ENCODE measurements around the gene PRAF2.

The PRAF2 gene

DNA sequence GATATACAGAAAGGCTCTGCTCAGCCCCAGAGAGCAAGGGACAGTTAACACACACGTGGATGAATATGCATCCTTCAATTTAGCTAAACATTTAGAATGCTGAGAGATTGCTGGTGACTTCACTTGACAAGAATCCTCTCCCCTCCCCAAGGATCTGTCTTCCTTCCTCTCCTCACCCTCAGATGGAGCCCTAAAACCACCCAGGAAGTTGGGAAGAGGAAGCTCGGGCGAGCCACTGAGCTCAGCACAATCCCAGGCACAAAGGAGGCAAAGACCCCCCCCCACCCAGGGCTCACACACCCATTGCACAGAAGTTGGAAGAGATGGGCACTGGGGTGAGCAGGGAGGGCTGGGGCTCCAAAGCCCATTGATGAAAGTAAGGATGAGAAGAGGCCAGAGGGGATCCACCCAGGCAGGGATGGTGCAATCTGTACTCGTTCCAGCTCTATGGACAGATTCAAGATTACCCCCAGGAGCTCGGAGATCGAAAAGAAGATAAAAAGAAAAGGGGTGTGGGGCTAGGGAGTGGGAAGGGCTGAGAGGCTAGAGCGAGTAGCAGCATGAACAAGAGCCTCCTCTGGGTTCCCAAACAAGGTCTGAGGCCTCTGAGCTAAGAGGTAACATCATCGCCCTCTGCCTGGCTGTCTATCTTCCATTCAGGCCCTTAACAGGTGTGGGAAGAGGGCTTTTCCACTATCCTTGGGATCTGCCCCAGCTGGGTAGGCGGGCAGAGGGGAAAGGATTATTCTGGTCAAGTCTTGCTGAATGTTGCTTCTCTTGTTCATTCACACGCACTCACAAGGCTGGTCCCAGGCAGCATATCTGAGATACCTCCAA lies 31.8 kb downstream of the PRAF2 start:
- DNase-seq: no peak

DNA sequence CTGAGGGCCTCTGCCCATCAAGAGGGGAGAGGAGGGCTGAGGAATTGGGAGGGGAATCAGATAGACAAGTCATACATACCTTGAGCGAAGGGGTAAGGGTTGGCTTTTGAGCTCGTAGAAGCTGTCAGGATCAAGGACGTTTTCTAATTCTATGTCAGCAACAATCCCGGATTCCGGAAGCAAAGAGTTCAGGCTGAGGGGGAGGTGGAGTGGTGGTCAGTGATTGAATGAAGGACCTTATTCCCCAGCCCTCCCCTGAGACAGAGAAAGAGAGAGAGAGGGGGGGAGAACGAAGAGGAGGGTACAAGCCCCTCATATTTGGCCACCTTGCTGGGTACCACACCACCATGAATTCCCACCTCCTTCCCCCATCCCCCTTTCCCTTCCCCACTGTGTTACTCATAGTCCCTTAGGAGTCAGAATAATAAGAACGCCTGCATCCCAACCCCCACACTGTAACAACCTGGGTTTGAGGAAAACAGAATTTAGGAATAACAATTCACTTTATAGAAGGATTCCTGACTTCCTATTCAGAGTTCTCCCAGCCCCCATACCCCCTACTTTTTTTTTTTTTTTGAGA lies 33.3 kb downstream of the PRAF2 start:
- DNase-seq: no peak

GRCh38 chrX:49039598-49040375 lies 34.0 kb downstream of the PRAF2 start:
- DNase-seq: peak; percentile 25

- DNase-seq: no peak
Observed at GRCh38 chrX:49037883-49038475, 35.8 kb downstream of the PRAF2 start.

GRCh38 chrX:49030283-49030682 lies 43.5 kb downstream of the PRAF2 start:
- no peak for DNase-seq

- no peak for DNase-seq
Observed at GRCh38 chrX:49029876-49030275, 43.9 kb downstream of the PRAF2 start.

Data from GOT3 (cell line).